Stimulated activated CD4-positive, alpha-beta T cell treated with anti-CD3 and anti-CD28 coated beads, Interleukin-4, amount 100 ng/mL, for 1 hour (primary cell): ENCODE results near the gene CEP131.

Experiments
- DNase-seq: peaks from one replicate; pipeline ENCODE4 v3.0.0-alpha.2; 2020

CEP131 gene

DNA sequence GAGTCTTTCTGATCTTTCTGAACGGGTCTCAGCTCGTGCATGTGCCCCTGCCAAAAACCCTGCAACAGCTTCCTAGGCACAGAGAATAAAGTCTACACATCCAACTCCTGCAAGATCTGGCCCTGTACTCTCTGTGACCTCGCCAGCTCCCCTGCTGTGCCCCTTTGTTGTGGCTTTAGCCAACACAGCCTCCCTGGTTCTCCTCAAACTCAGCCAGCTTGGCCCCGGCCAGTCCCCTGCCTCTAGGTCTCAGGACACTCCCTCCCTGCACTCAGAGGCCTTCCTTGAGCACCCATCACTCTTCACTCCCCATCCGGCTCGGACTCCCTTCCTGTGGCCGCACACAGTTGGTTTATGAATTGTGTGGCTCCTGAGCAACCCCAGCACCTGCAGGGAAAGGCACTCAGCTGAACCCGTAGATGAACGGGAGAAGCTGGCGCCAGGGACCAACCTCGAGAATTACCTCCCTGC, 1.4 kb downstream of the CEP131 start:
- DNase-seq = no peak

DNA sequence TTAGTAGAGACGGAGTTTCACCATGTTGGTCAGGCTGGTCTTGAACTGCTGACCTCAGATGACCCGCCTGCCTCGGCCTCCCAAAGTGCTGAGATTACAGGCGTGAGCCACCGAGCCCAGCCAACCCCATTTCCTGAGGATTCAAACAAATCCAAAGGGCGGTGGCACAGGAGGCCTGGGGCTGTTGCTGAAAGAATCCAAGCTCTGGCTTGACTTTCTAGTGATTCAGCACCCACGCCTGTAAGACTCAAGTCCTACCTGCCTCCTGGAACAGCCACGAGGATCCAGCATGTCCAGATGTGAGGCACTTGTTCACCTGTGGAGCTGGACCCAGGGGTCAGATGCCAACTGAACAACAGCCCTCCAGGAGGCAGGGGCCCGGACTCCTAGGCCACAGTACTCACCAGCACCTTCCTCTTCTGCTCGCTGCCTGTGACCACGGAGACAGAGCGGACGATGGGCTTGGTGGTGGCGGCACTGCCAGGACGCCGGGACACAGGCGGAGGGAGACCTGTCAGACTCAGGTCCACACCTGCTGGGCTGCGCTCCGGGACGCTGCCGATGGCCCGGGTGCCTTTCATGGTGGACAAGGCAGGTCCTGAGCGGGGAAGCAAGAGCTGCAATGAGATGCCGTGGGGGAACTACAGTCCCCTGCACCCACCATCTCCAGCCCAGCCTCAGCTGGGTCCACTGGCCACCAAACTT, 3.1 kb downstream of the CEP131 start:
- DNase-seq = no peak

DNA sequence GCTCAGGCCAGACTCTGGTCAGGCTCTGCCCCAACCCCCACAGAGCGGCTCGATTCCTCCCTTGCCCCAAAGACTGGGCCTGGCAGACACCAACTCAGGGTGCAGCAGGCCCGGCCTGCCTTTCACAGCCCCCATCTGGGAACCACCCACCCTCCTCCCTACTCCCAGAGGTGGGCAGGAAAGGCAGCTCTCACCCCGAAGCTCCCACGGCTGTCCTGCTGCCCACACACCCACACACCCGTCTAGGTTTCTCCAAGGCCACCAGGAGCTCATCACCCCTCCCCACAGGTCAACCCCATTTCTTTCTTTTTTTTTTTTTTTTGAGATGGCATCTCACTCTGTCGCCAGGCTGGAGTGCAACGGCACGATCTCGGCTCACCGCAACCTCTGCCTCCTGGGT, 3.8 kb downstream of the CEP131 start:
- no peak for DNase-seq

DNA sequence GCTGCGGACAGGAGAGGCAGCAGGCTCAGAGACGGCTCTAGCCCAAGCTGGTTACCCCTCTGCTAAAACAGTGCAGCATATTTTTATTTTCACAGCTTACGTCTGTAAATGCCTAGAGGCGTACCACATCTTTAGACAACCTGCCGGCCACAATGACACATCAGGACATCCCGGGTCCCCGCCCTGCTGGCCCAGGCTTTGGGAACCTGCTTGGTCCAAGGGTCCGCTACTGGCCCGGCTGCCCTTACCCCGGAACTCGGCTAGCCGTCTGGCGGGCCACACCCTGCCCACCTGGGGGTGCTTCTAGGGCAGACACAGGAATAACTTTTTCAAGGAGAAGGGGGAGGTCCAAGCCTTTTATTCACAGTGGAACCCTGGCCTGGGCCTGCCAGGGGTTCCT, 4.3 kb downstream of the CEP131 start:
- no peak for DNase-seq

DNA sequence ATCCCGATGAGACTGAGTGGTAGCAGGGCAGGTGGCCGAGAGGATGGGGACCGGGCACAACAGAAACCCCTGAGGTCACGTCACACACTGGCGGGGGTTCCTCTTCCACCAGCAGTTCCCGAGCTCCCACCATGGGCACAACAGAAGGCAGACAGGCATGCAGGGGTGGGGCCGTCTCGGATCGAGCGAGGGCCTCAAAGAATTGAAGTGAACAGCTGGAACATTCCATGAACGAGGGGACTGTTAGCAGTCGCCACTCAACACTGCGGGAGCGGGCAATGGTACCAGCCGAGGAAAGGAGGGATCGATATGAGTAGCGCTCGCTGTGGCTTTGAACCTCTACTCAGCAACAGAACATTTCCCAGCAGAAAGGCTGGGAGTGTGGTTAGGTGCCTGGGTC, 5.3 kb downstream of the CEP131 start:
- no peak for DNase-seq

DNA sequence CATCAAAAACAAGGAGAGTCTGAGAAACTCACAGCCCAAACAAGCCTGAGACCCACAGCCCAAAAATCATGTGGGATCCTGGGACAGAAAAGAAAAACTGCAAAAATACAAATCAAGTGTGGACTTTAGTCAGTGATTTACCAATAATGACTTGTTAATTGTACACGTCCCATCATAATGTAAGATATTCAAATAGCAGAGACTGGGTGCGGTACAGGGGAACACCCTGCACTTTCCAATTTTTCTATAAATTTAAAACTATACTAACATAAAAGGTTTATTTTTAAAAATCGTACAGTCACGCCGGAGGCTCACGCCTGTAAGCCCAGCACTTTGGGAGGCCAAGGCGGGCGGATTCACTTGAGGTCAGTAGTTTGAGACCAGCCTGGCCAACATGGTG, 8.8 kb downstream of the CEP131 start:
- no peak for DNase-seq

DNA sequence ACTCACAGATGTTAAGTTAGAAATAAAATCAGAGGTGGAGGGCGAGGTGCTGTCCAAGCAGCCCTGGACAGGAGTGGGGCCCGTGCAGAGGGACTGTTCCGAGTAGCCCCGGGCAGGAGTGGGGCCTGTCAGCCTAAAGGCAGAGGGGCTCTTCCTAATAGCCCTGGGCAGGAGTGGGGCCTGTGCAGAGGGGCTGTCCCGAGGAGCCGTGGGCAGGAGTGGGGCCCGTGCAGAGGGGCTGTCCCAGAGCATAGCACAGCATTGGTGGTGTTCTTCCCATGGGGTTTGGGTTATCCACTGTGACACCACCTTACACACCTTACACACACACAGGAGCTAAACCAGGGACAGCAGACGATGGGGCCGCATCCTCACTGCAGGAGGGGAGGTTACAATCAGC, 10.4 kb downstream of the CEP131 start:
- no peak for DNase-seq

DNA sequence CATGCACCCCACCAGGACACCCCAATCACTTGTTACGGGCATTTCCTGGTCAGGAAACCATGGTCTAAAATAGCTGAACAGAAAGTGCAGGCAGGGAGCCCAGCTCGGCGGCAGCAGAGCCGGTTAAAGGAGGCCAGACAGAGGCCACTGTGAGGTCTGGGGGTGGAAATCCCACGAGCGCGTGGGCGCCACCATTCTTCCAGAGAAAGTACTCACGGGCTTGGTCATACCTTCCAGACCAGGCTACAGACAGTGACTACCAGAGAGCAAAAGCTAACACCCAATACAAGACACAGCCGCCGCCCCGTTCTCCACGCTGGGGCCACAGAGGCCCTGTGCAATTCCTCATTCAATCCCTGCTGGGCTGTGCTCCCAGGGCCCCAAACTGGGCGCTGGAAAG, 11.9 kb downstream of the CEP131 start:
- no peak for DNase-seq

DNA sequence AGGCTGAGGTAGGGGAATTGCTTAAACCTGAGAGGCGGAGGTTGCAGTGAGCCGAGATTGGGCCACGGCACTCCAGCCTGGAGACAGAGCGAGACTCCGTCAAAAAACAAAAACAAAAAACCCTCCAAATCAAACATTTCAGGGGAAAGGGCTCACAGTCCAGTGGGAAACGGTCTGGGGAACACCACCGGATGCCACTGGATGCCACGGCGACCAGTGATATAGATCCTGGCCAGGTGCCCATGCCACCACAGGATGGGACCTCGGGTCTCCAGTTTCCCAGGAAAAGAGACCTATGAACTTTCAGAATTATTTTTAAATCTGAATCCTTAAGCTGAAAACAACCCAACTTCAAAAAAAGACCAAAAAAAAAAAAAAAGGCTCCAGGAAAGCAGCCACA, 12.3 kb downstream of the CEP131 start:
- DNase-seq = no peak

DNA sequence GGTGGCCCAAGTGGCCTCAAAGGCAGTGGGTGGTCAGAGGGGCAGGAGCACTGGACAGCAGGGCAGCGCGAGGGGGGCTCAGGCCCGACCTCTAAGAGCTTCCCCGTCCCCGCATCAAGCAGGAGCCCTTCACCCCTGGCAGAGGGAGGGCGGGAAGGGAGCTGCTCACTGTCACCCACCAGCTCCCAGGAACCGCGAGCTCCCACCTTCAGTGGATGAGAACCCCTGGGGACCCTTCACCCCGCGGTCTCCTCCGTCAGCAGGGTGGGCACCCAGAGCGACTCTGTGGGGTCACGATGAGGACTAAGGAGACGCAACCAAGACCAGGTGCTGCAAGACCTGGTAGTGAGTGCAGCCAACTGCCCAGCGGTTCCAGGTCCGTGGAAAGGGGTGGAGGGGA, 13.6 kb downstream of the CEP131 start:
- DNase-seq = no peak

DNA sequence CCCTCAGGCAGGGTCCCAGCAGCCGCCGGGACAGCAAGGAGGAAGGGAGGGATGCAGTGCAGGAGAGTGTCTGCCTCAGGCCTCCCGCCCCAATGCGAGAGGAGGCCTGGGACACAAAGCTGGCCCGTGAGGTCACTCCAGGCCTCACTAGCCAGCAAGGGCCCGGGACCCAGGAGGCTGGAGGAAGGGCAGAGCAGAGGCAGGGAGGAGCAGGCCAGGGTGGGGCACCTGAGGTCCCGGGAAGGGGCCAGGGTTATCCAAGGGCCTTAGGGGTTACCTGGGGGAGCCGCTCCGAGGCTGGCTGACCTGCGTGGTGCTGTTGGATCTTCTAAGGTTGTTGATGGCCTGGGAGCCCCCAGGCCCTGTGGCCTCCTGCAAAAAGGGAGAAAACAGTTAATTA, 14.1 kb downstream of the CEP131 start:
- DNase-seq = no peak

DNA sequence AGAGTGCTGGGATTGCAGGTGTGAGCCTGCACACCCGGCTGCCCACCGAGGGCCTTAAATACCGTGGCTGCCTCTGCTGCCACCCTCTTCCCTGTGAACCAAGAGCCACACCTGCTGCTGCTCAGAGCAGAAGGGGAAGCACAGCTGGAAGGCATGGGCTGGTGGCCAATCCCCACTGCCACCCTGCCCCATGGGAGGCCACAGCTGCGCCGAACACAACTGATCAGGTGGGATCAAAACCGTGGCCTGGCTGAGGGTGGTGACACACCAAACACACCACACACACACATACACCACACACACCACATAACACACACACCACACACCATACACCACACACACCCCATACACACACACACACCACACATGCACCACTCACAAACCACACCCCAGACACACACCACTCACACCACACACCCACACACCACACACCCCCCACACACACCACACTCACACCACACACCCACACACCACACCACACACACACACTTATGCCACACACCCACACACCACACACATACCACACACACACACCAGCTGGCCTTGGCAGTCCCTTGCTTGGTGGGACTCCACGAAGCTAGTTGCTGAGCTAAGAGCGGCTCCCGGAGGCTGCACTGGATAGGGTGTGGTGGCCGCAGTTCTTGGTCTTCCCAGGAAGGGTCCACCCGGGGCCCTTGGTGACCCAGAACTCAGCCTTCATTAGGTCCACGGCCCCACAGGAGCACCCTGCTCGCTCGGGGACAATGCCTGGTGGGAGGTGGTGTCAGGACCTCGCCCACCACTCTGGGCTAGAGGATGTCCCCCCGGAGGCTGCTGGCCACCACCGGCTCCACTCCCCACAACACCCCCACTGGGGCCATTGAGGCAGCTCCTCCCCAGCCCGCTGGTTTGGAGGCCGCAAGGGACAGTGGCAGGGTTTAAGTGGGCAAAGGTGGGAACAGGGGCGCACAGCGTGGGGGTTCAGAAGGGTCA, 14.9 kb downstream of the CEP131 start:
- DNase-seq = no peak

DNA sequence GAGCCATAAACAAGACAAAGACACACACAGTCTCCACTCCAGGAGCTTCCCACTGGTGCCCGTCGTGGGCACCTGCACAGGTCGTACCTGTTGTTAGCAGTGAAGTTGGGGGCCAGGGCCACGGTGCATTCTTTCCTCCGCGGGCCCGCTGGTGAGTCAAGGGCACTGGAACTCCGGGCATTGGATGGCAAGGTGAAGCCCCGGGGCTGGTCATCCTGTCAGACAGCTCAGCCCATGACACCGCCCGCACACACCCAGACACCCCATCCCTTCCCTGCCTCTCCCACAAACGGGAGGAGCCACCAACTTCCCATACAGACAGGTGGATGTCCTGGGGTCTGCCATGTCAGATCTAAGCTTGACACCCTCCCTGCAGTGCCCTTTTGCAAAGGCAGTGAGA, 16.1 kb downstream of the CEP131 start:
- DNase-seq = no peak

DNA sequence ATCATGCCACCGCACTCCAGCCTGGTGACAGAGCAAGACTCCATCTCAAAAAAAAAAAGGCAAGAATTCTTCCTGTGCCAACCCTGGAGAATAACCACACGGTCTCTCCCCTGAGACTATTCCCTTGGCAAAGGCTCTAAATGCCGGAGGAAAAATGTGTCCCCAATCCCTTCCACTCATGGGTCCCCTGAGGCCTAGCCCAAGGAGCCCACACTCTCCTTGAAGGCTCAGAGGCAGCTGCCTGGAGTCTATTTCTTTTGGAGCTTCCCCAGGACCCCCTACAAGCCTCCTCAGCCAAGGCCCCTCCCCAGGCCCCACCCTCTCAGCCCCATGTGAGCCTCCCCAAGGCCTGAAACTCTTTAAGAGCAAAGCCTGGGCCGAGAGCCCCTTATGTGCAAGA, 16.6 kb downstream of the CEP131 start:
- DNase-seq = no peak

DNA sequence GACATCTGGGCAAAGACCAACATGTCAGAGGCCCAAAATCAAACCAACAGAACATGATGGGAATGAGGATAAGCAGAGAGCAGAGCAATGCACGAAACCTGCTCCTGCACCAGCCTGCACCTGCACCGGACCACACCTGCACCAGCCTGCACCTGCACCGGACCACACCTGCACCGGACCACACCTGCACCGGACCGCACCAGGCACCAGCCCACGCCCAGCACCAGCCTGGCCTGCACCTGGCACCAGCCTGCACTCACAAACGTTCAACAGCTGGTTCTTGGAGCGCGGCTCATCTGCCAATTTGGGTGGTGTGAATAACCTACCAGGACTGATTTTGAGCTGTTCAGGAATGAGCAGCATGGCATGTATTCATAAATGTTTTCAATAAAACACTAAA, 18.2 kb downstream of the CEP131 start:
- no peak for DNase-seq

DNA sequence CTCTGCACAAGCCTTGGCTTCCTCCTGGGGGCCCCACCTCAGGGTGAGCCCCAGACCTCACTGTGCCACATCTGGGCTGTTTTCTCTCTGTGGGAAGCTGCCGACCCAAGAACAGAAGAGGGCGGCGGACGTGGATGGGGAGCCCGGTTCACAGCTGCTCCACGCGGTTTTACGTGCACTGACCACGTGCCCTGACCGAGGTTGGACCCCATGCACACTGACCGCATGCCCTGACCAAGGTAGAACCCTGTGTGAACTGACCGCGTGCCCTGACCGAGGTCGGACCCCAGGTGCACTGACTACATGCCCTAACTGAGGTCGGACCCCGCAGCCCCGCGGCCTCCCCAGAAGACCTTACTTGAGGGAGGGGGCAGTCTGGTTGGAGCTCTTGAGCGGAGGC, 19.6 kb downstream of the CEP131 start:
- no peak for DNase-seq

DNA sequence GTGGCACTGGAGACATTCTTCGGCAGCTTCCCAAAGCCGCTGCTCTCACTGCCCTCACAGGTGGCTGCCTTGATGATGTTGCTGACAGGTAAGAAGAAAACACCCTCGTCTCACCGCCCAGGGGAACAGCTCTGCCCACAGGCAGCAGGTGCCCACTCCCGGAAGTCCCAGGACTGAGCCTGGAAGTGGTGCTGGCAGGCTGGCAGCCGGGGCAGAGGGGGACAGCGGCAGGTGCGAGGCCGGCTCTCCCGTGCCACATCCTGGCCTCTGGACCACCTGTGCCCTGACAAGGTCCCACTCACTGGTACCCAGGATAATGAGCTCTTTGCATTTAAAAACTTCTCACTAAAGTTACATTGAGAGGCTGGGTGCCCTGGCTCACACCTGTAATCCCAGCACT, 20.4 kb downstream of the CEP131 start:
- DNase-seq = no peak

DNA sequence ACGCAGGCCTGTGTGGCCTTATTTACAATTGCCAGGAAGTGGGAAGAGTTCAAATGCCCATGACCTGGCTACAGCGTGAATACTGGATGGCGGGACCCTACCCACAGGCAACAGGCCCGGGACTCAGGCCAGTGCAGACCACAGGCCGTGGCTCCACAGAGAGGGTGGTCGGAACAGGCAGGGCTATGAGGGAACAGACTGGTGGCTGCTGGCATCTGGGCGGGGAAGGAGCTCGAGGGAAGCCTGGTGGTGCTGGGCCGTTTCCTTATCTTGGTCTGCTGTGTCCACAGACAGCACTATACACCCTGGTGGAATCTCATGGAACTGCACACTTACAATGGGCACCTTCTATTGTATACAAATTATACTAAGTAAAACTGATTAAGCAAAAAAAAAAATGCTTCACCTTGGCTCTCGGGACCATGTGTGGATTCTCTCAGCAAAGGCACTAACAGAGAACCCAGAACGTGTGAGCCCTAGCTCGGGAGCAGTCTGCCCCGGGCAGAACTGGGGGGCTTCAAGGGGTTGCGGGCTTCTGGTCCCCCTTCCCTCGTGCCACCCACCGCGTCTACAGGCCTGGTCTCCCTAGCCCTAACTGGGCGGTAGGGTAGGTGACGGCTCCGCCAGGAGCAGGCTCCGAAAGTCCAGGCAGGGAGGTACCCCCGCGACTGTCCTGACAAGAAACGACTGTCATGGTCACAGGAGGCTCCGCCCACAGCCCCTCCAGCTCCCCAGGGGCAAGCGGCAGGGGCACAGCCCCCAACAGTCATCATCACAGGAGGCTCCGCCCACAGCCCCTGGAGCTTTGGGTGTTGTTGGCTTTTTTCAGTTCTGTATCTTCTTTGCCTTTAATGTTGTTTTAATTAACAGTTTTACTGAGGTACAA, 21.8 kb downstream of the CEP131 start:
- no peak for DNase-seq

DNA sequence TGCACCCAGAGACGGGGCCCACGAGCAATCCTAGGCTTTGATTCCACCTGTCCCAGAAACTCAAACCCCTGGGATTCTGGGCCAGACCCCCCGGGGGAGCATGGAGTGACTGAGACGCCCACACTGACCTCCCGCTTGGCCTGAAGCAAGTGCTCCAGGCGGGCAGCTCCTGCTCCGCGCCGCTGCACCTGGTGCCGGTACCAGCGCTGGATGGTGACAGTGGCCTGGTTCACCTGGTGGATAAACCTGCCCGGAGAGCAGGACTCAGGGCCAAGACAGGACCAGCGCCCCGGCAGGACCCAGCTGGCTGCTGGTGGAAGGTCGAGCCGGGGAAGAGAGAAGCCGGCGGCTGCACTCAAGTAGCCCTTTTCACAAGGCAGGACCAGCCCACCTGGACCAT, 22.6 kb downstream of the CEP131 start:
- no peak for DNase-seq

DNA sequence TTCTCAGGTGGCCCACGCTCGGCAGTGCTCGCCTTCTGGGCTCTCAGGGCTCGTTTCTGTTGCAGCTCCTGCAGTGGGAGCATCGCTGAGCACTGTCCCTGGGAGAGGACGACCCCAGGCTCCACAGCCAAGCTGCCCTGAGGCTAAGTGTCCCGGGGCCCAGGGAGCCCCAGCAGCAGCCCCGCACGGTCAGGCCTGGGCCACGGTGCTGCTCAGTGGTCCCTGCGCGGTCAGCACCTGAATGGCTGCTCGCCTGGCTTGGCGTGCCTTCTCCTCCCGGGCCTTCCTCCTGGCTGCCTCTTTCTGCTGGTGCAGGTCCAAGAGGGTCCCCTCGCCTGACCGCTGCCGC, 23.3 kb downstream of the CEP131 start:
- no peak for DNase-seq

DNA sequence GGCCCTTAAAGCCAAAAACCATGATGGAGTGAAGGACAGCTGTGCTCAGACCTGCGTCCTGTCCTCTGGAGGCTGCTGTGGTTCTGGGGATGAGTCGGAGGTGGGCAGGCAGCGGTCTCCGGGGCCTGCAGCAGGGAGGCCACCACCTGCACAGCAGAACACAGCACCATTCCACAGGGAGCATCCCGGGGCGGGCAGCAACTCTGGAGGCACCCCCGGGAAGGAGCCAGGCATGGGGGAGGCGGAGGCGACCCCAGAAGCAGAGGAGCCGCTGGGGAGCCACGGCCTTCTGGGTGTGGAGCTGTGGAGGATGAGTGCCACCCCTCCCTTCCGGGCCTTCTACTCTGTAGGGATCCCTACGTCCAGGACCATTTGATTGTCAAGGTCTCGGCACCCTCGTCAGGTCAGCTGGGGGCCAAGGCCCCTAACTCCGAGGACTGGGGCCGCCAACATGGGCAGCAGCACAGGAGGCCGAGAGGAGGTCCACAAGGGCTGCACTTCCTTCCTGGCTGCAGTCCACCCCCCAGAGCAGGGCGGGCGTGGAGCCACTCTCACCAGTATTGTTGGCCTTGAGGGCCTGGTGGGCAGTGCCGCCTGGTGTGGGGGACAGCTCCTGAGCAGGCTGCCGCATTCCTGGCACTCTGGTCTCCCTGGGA, 23.8 kb downstream of the CEP131 start:
- DNase-seq = no peak

DNA sequence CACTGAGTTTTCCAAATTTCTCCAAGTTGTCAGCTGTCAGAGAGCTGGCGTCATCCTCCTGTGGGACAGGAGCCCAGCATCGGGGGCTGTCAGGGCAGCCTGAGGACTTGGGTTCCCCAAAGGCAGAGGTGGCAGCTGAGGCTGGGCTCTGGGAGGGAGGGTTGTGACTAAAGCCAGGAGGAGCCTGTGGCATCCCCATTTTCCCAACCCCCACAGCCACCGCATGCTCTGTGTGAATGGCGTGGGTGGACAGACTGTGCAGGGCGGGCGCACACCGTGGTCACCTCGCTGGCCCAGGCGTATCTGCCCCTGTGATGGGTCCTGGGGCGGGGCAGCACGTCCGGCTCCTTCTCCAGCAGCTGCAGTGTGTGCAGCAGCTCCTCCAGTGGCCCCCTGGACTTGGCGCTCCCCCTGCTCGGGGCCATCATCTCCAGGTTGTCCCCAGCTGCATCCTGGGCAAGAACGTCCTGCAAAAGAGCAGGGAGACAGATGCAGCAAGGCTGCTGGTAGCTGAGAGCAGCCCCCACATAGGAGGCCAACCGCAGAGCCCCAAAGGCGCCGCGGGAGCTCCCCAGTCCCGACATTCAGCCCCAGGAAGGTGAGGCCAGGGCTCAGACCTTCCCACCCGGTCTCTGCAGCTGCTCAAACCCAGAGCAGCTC, 24.8 kb downstream of the CEP131 start:
- no peak for DNase-seq
